ENCODE results near the gene ZDHHC18.
"Not testable (repeated sequence)": the region's sequence is repeated elsewhere in the genome, so short reads cannot be mapped to it uniquely, and the experiment has no call there.

Gene ZDHHC18

DNA sequence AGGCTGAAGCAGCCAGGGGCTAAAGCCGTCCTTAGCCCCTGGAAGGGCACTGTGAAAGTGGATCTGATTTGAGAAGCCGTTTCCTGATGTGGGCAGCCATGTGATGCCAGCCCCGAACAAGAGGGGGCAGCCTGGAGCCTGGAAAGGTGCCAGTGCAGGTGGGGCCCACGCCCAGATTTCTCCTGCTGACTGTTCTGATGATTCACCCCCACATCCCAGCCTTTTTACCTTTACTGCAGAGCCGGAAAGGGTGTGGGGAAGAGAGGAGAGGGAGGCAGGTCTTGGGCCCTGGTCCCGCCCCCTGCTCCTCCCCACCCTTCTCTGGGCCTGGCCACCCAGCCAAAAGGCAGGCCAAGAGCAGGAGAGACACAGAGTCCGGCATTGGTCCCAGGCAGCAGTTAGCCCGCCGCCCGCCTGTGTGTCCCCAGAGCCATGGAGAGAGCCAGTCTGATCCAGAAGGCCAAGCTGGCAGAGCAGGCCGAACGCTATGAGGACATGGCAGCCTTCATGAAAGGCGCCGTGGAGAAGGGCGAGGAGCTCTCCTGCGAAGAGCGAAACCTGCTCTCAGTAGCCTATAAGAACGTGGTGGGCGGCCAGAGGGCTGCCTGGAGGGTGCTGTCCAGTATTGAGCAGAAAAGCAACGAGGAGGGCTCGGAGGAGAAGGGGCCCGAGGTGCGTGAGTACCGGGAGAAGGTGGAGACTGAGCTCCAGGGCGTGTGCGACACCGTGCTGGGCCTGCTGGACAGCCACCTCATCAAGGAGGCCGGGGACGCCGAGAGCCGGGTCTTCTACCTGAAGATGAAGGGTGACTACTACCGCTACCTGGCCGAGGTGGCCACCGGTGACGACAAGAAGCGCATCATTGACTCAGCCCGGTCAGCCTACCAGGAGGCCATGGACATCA lies 36.5 kb downstream of the ZDHHC18 start, which contains the start of gene SFN:
SFN (plus strand) TSS at position 369 of the 904 bp plus-strand sequence; CDS start at position 433, 64 bp downstream.
- TF ChIP-seq, protein P1, sequence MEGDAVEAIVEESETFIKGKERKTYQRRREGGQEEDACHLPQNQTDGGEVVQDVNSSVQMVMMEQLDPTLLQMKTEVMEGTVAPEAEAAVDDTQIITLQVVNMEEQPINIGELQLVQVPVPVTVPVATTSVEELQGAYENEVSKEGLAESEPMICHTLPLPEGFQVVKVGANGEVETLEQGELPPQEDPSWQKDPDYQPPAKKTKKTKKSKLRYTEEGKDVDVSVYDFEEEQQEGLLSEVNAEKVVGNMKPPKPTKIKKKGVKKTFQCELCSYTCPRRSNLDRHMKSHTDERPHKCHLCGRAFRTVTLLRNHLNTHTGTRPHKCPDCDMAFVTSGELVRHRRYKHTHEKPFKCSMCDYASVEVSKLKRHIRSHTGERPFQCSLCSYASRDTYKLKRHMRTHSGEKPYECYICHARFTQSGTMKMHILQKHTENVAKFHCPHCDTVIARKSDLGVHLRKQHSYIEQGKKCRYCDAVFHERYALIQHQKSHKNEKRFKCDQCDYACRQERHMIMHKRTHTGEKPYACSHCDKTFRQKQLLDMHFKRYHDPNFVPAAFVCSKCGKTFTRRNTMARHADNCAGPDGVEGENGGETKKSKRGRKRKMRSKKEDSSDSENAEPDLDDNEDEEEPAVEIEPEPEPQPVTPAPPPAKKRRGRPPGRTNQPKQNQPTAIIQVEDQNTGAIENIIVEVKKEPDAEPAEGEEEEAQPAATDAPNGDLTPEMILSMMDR (IDR thresholded peaks at IDR 0.05; ENCODE audit: insufficient read depth, missing control alignments): peak; percentile 5
- no peak for FAIRE-seq
- no peak for DNase-seq (ENCODE audit: insufficient read length, low spot score)

DNA sequence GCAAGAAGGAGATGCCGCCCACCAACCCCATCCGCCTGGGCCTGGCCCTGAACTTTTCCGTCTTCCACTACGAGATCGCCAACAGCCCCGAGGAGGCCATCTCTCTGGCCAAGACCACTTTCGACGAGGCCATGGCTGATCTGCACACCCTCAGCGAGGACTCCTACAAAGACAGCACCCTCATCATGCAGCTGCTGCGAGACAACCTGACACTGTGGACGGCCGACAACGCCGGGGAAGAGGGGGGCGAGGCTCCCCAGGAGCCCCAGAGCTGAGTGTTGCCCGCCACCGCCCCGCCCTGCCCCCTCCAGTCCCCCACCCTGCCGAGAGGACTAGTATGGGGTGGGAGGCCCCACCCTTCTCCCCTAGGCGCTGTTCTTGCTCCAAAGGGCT lies 37.2 kb downstream of the ZDHHC18 start:
- TF ChIP-seq, protein P1 (IDR thresholded peaks at IDR 0.05; ENCODE audit: insufficient read depth, missing control alignments): no peak
- no peak for DNase-seq (ENCODE audit: insufficient read length, low spot score)
- no peak for FAIRE-seq

DNA sequence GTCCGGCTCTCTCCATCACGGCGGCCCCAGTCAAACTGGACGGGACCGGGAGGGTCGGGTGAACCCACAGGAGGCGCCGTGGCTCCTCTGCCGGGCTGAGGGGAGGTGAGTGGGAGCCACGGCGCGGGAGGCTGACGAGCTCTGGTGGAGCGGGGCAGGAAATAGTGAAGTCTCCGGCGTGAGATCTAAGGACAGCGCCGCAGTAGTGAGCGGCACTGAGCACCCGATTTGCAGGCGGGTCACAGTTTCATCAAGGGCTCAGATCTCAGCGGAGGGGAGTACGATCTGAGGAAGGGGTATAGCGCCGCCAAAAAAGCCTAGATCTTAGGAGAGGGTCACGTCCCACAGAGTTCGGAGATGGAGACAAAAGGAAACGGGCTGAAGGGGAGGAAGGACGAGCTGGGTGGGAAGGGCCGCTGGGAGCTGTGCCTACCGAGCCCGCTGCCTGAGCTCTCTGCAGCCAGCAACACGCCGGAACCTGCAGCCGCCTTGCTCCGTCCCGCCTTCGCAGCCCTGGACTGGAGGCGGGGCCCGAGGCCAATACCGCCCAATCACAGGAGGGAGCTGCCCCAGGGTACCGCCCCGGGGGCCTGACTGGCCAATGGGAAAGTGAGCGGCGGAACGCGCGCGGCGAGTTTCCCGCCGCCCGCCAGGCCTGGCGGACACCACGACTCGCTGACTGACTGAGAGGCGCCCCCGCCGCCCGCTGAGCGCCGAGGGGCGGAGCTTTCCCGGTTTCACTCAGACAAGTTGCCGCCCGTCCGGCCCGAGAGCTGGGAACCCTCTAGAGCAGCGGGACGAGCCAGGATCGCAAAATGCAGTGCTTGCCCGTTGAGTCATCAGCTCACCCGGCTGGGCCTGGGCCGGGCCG lies 38.4 kb downstream of the ZDHHC18 start:
- no peak for FAIRE-seq
- DNase-seq (ENCODE audit: insufficient read length, low spot score): peak; percentile 44
- TF ChIP-seq, protein P1 (IDR thresholded peaks at IDR 0.05; ENCODE audit: insufficient read depth, missing control alignments): no peak

DNA sequence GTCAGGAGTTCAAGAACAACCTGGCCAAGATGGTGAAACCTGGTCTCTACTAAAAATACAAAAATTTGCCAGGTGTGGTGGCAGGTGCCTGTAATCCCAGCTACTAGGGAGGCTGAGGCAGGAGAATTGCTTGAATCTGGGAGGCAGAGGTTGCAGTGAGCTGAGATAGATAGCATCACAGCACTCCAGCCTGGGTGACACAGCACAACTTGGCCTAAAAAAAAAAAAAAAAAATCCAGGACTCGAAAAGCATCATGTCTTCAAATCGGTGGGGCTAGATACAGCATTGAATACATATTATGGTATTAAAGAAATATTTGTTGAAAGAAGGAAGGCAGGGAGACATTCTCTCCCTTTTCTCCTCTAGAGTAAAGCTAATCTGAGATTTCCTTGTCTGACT lies 46.6 kb downstream of the ZDHHC18 start:
- not testable (repeated sequence) for FAIRE-seq; DNase-seq (ENCODE audit: insufficient read length, low spot score)

DNA sequence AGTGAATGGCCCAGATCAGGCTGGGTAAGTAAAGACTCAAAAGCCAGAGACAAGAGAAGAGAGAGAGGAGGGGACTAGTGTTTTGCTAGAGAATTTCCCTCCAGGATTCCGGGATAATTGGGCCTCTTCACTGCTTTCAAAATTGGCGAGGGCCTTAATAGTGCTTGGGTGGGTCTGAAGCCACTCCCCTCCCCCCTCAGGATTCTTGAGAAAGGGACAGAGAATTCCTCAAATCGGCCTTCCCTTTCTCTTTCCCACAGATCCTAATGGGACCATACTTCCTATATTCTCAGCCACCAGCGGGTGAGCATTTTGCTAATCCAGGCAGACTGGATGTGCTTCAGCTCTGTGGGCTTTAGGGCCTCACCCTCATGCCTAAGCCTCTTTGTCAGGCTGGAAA lies 48.4 kb downstream of the ZDHHC18 start:
- FAIRE-seq (no peak), DNase-seq (ENCODE audit: insufficient read length, low spot score) (no peak)
- TF ChIP-seq, protein P1 (IDR thresholded peaks at IDR 0.05; ENCODE audit: insufficient read depth, missing control alignments): no peak

DNA sequence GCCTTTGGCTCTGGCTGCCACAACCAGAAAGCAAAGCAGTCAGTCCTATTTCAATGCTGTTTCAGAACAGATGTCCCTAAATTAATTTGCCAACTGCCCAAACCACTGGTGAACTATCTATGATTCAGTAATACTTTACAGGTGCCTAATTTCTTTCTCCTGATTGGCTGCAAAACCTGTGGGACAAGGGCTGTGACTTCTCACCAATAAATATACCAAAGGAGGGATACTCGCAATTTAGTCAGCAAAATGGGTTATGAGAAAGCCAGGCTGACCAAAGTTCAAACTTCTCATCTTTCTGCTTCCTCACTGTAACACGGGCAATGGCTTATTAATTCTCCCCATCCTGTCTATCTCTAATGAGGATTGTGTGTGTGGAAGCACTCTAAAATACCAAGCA lies 50.8 kb downstream of the ZDHHC18 start:
- TF ChIP-seq, protein P1 (IDR thresholded peaks at IDR 0.05; ENCODE audit: insufficient read depth, missing control alignments): no peak
- DNase-seq (ENCODE audit: insufficient read length, low spot score) (no peak), FAIRE-seq (no peak)

DNA sequence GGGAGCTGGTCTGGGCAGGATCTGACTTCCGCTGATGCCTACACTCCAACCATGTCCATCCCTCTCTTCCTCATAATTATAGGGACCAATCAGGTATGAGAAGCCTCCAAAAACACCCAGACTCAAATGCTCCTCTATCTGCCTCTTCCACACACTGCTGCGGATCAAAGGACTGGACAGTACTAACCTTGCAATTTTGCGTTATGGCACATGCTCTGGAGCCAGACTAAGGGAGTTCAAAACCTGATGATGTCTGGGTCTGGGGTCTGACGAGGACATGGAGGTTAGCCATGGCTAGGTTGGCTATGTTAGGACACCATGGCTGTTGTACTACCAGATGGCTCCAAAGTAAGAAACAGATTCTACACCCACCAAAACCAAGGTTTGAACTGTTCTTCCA lies 53.3 kb downstream of the ZDHHC18 start:
- FAIRE-seq (no peak), DNase-seq (ENCODE audit: insufficient read length, low spot score) (no peak)
- TF ChIP-seq, protein P1 (IDR thresholded peaks at IDR 0.05; ENCODE audit: insufficient read depth, missing control alignments): no peak

DNA sequence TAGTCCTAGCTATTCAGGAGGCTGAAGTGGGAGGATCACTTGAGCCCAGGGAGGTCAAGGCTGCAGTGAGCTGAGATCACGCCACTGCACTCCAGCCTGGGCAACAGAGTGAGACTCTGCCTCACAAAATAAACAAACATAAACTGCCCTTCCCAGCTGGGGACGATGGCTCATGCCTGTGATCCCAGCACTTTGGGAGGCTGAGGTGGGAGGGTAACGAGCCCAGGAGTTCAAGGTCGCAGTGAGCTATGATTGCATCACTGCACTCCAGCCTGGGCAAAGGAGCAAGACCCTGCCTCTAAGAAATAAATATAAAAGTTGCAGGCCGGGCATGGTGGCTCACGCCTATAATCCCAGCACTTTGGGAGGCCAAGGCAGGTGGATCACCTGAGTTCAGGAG lies 55.1 kb downstream of the ZDHHC18 start:
- FAIRE-seq; DNase-seq (ENCODE audit: insufficient read length, low spot score): not testable (repeated sequence)
